Loucy (cell line): ENCODE data around the gene CCDC187.
A peak's percentile ranks its signal among the peaks of the same experiment; 100 is the strongest.

Experiments used
- H2AFZ ChIP-seq: fragments of 200-600 bp; sonication (generic); 2 replicates; pipeline ENCODE4 v1.6.0; 2016; ENCODE audit warnings: antibody characterized with exemption, mild to moderate bottlenecking, low read length, moderate library complexity
- H3F3A ChIP-seq: fragments of 200-600 bp; 2 replicates; pipeline ENCODE4 v1.6.0; 2016; ENCODE audit warnings: antibody characterized with exemption, low read depth, mild to moderate bottlenecking
- H3K27me3 ChIP-seq: fragments of 200-600 bp; sonication (generic); 2 replicates; pipeline ENCODE4 v1.6.1; 2014; ENCODE audit warnings: low read length, mild to moderate bottlenecking; ENCODE audit not compliant: insufficient read depth, poor library complexity, severe bottlenecking
- H3K36me3 ChIP-seq: fragments of 200-600 bp; sonication (generic); 2 replicates; pipeline ENCODE4 v1.6.1; 2016; ENCODE audit warnings: low read length; ENCODE audit not compliant: insufficient read depth
- H3K4me1 ChIP-seq: fragments of 200-600 bp; sonication (generic); 2 replicates; pipeline ENCODE4 v1.5.1; 2014; ENCODE audit warnings: low read length, mild to moderate bottlenecking; ENCODE audit not compliant: insufficient read depth, poor library complexity, severe bottlenecking
- H3K4me2 ChIP-seq: fragments of 200-600 bp; sonication (generic); 2 replicates; pipeline ENCODE4 v1.6.0; 2014; ENCODE audit warnings: antibody characterized with exemption, low read length, low read depth, mild to moderate bottlenecking; ENCODE audit not compliant: poor library complexity, severe bottlenecking
- H3K4me3 ChIP-seq: fragments of 200-600 bp; sonication (generic); 2 replicates; pipeline ENCODE4 v1.5.1; 2014; ENCODE audit warnings: low read length, mild to moderate bottlenecking, mixed read lengths; ENCODE audit not compliant: poor library complexity, severe bottlenecking
- H3K79me2 ChIP-seq: fragments of 200-600 bp; sonication (generic); 2 replicates; pipeline ENCODE4 v1.6.1; 2014; ENCODE audit warnings: low read length; ENCODE audit not compliant: insufficient read depth
- H3K9ac ChIP-seq: fragments of 200-600 bp; sonication (generic); 2 replicates; pipeline ENCODE4 v1.6.0; 2014; ENCODE audit warnings: mild to moderate bottlenecking, low read depth, low read length, moderate library complexity; ENCODE audit not compliant: poor library complexity, severe bottlenecking
- H3K9me2 ChIP-seq: fragments of 200-600 bp; sonication (generic); replicated peaks from 2 replicates; pipeline ENCODE4 v1.6.1; 2016; ENCODE audit warnings: low read depth, low read length, mixed read lengths
- H3K9me3 ChIP-seq: fragments of 200-600 bp; sonication (generic); 2 replicates; pipeline ENCODE4 v1.6.1; 2014; ENCODE audit warnings: mild to moderate bottlenecking, antibody characterized with exemption, low read length, low read depth; ENCODE audit not compliant: insufficient read depth
- H4K20me1 ChIP-seq: fragments of 200-600 bp; sonication (generic); 2 replicates; pipeline ENCODE4 v1.6.0; 2014; ENCODE audit warnings: antibody characterized with exemption, low read length, mild to moderate bottlenecking; ENCODE audit not compliant: insufficient read depth, poor library complexity, severe bottlenecking
- CTCF ChIP-seq: fragments of 200-600 bp; sonication (generic); conservative IDR thresholded peaks from 2 replicates; pipeline ENCODE4 v1.5.1; 2014; ENCODE audit warnings: mild to moderate bottlenecking, antibody characterized with exemption, low read length
- EZH2phosphoT487 ChIP-seq: fragments of 200-600 bp; IDR thresholded peaks from 2 replicates; pipeline ENCODE4 v1.6.1; 2018; ENCODE audit warnings: antibody characterized with exemption, mild to moderate bottlenecking, moderate library complexity, borderline replicate concordance

CCDC187 gene

DNA sequence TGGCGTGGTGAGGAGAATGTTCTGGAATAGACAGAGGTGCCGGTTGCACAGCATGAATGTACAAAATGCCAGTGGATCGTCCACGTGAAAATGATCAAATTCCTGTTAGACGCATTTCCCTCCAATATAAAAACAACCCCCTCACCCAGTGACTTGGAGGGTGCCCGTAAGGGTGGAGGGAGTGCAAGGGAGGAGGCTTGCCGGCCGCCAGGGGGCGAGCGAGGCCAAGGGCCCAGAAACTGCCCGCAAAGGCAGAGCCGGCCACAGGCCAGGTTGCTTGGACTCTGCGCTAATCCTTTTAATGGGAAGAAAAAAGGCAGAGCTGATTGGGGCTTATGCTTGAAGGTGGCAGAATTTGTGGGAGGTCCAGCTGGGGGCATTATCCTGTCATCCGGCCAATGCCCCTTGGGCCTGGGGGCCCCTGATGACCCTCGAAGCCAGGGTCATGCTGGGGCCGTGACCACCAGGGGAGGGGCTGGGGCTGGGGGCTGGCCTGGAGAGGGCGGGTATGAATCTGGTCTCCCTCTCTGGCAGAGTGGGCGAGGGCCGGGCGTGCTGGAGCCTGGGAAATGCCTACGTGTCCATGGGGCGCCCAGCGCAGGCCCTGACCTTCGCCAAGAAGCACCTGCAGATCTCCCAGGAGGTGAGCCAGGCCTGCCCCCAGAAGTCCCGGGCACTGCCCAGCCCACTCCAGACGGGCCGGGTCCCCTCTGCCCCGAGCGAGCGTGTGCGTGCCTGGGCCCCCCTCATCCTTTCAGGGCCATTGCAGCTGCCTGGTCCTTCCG lies 35.5 kb upstream of the CCDC187 start:
- no peaks in the 10 kb centered on the region for H3K79me2 ChIP-seq
- no peaks in the 10 kb centered on the region for H3K9me2 ChIP-seq
- H3F3A ChIP-seq = no peaks in the 10 kb centered on the region
- no peak overlapping the region for H3K9ac ChIP-seq
- no peaks in the 10 kb centered on the region for H3K9me3 ChIP-seq
- no peak overlapping the region for H2AFZ ChIP-seq
- no peaks in the 10 kb centered on the region for H3K4me1 ChIP-seq
- no peak overlapping the region for H3K4me3 ChIP-seq
- no peaks in the 10 kb centered on the region for H4K20me1 ChIP-seq
- no peaks in the 10 kb centered on the region for H3K27me3 ChIP-seq
- peak; percentile 65 for TF ChIP-seq CTCF
- no peak for TF ChIP-seq EZH2phosphoT487
- no peak overlapping the region for H3K4me2 ChIP-seq
- H3K36me3 ChIP-seq = no peaks in the 10 kb centered on the region

GRCh38 chr9:136338511-136338910 lies 34.6 kb upstream of the CCDC187 start:
- Histone ChIP-seq H3K9me3 (no peaks in the 10 kb centered on the region), H3K4me1 (no peaks in the 10 kb centered on the region), H3K9ac (no peak overlapping the region), H3F3A (no peaks in the 10 kb centered on the region), H3K27me3 (no peaks in the 10 kb centered on the region), H4K20me1 (no peaks in the 10 kb centered on the region), H3K9me2 (no peaks in the 10 kb centered on the region), H3K79me2 (no peaks in the 10 kb centered on the region), H3K4me2 (no peak overlapping the region), H3K4me3 (no peak overlapping the region), H2AFZ (no peak overlapping the region), H3K36me3 (no peaks in the 10 kb centered on the region)
- no peak for TF ChIP-seq EZH2phosphoT487
- TF ChIP-seq CTCF = no peak

DNA sequence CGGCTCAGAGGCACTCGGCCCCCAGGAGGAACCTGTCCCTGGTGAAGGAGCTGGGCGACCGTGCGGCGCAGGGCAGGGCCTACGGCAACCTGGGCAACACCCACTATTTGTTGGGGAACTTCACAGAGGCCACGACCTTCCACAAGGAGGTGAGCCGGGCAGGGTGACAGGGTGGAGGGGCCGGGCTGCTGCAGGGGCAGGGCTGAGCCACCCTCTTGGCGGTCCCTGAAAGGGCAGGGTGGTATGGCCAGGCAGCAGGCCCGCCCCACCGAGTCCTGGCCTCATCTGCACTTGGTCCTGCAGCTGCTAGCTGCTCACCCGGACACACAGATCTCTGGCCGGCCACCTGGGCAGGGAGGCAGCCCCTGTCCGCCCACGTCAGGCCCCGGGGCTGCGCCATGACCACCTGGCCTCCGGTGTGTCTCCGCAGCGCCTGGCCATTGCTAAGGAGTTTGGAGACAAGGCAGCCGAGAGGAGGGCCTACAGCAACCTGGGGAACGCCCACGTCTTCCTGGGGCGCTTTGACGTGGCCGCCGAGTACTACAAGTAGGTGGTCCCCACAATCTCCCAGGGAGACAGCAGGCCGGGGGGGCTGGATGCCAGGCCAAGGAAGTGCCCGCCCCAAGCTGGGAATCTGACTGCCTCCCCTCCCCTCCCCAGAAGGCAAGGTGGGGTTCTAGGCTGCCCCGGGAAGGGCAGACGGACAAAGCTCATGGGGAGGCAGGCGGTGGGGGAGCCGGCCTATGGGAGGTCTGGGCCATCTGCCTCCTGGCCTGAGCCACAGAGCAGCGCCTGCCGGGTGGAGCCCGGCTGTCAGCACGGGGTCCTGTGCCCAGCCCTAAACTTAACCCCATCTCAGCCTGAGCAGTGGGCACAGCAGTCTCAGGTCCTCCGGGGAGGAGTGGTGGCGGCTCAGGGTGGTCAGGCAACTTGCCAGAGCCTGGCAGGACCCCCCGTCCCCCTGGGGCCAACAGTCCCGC lies 33.8 kb upstream of the CCDC187 start:
- no peaks in the 10 kb centered on the region for H4K20me1 ChIP-seq
- H3K4me2 ChIP-seq = no peak overlapping the region
- no peaks in the 10 kb centered on the region for H3K9me3 ChIP-seq
- H3K79me2 ChIP-seq = no peaks in the 10 kb centered on the region
- H3K27me3 ChIP-seq = no peaks in the 10 kb centered on the region
- H3K9me2 ChIP-seq = no peaks in the 10 kb centered on the region
- no peaks in the 10 kb centered on the region for H3K36me3 ChIP-seq
- no peak overlapping the region for H3K4me3 ChIP-seq
- TF ChIP-seq EZH2phosphoT487 (no peak), CTCF (no peak)
- no peaks in the 10 kb centered on the region for H3K4me1 ChIP-seq
- H2AFZ ChIP-seq = no peak overlapping the region
- H3F3A ChIP-seq = no peaks in the 10 kb centered on the region
- no peak overlapping the region for H3K9ac ChIP-seq
